ENCODE data around the gene GNG14. TPM values are rescaled to one million over a fixed set of nuclear protein-coding genes. Genes with fewer than 3 reads are reported as not detected.

Gene GNG14
- total and polyA plus RNA-seq, 2 of the 13 experiments (the other 11 are each of a cell fraction or from before 2014, with no cell fraction given), result not detected

DNA sequence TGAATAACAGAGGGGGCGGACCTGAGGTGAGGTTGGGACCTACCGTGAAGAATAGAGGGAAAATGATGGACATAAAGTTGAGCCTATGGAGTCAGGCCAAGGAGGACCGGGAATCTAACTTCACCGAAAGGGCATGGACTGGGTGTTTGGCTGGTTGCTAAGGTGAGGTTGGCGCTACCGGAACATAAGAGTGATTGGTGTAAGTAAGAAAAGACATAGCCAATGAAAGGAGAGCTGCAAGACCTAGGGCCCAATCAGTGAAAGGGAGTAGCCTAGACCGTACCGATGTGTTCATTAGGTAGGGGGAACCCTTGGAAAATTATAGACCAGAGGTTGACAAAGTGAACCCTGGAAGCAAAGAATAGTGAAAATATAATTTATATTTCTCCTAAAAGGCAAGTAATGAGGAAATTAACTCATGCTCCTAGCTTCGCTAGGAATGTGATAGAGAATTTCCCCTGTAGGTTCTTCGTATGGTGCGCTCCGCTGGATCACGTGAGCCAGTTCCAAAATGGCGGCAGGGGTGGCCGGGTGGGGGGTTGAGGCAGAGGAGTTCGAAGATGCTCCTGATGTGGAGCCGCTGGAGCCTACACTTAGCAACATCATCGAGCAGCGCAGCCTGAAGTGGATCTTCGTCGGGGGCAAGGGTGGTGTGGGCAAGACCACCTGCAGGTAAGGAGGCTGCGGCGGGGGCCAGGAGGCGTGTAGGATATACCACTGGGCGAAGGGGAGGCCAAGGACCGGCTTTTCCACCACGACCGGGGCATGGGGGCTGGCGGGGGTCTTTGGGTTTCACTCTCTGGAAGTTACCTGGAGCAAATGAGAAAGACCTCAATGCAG is 49.4 kb downstream of the GNG14 start, which contains the start of gene GET3 (continued):
- no peak for TF ChIP-seq ZNF775 (CRISPR knock-in tag; IDR thresholded peaks at IDR 0.05; ENCODE audit: borderline replicate concordance)
- peak; percentile 78 for TF ChIP-seq TGIF2 (CRISPR knock-in tag; IDR thresholded peaks at IDR 0.05)
- TF ChIP-seq, protein P1, sequence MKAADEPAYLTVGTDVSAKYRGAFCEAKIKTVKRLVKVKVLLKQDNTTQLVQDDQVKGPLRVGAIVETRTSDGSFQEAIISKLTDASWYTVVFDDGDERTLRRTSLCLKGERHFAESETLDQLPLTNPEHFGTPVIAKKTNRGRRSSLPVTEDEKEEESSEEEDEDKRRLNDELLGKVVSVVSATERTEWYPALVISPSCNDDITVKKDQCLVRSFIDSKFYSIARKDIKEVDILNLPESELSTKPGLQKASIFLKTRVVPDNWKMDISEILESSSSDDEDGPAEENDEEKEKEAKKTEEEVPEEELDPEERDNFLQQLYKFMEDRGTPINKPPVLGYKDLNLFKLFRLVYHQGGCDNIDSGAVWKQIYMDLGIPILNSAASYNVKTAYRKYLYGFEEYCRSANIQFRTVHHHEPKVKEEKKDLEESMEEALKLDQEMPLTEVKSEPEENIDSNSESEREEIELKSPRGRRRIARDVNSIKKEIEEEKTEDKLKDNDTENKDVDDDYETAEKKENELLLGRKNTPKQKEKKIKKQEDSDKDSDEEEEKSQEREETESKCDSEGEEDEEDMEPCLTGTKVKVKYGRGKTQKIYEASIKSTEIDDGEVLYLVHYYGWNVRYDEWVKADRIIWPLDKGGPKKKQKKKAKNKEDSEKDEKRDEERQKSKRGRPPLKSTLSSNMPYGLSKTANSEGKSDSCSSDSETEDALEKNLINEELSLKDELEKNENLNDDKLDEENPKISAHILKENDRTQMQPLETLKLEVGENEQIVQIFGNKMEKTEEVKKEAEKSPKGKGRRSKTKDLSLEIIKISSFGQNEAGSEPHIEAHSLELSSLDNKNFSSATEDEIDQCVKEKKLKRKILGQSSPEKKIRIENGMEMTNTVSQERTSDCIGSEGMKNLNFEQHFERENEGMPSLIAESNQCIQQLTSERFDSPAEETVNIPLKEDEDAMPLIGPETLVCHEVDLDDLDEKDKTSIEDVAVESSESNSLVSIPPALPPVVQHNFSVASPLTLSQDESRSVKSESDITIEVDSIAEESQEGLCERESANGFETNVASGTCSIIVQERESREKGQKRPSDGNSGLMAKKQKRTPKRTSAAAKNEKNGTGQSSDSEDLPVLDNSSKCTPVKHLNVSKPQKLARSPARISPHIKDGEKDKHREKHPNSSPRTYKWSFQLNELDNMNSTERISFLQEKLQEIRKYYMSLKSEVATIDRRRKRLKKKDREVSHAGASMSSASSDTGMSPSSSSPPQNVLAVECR (CRISPR knock-in tag; IDR thresholded peaks at IDR 0.05; ENCODE audit: borderline replicate concordance), result peak; percentile 90
- TF ChIP-seq HINFP (CRISPR knock-in tag; IDR thresholded peaks at IDR 0.05; ENCODE audit: low read depth), result peak; percentile 35; the same call in 1 of the 2 replicates
- TF ChIP-seq, protein P2, sequence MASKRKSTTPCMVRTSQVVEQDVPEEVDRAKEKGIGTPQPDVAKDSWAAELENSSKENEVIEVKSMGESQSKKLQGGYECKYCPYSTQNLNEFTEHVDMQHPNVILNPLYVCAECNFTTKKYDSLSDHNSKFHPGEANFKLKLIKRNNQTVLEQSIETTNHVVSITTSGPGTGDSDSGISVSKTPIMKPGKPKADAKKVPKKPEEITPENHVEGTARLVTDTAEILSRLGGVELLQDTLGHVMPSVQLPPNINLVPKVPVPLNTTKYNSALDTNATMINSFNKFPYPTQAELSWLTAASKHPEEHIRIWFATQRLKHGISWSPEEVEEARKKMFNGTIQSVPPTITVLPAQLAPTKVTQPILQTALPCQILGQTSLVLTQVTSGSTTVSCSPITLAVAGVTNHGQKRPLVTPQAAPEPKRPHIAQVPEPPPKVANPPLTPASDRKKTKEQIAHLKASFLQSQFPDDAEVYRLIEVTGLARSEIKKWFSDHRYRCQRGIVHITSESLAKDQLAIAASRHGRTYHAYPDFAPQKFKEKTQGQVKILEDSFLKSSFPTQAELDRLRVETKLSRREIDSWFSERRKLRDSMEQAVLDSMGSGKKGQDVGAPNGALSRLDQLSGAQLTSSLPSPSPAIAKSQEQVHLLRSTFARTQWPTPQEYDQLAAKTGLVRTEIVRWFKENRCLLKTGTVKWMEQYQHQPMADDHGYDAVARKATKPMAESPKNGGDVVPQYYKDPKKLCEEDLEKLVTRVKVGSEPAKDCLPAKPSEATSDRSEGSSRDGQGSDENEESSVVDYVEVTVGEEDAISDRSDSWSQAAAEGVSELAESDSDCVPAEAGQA (IDR thresholded peaks at IDR 0.05; ENCODE audit: low read depth), result peak; percentile 55; the same call in 1 of the 2 replicates
- TF ChIP-seq, protein P2 (CRISPR knock-in tag; IDR thresholded peaks at IDR 0.05; ENCODE audit: borderline replicate concordance), result no peak
- peak; percentile 85; the same call in 1 of the 2 replicates for TF ChIP-seq ZNF749 (CRISPR knock-in tag; IDR thresholded peaks at IDR 0.05; ENCODE audit: borderline replicate concordance)
- peak; percentile 94 for TF ChIP-seq SP2 (CRISPR knock-in tag; IDR thresholded peaks at IDR 0.05)
- TF ChIP-seq NCOA2 (CRISPR knock-in tag; IDR thresholded peaks at IDR 0.05), result no peak; the same call in 1 of the 2 replicates
- no peak for TF ChIP-seq ZFP37 (CRISPR knock-in tag; IDR thresholded peaks at IDR 0.05; ENCODE audit: borderline replicate concordance)
- no peak for TF ChIP-seq ZNF510 (CRISPR knock-in tag; IDR thresholded peaks at IDR 0.05; ENCODE audit: low read depth)
